PFSK-1 (cell line): ENCODE results near the gene LRRC59.

Experiments
- FOXP2 ChIP-seq: optimal IDR thresholded peaks from 2 replicates; pipeline ENCODE3; 2011; ENCODE audit warnings: borderline replicate concordance, control low read depth, inconsistent platforms; ENCODE audit not compliant: insufficient read depth; ENCODE audit errors: extremely low read length, extremely low read depth
- POLR2AphosphoS5 ChIP-seq: IDR thresholded peaks from 2 replicates; pipeline ENCODE4 v1.6.1; 2012; ENCODE audit warnings: low read depth, mild to moderate bottlenecking, control low read depth, low read length, moderate library complexity
- SIN3A ChIP-seq: IDR thresholded peaks from 2 replicates; pipeline ENCODE4 v1.6.1; 2012; ENCODE audit warnings: mild to moderate bottlenecking, low read length, moderate library complexity, borderline replicate concordance; ENCODE audit not compliant: insufficient read depth
- TAF1 ChIP-seq: IDR thresholded peaks from 2 replicates; pipeline ENCODE4 v1.6.1; 2012; ENCODE audit warnings: low read length, control low read depth, borderline replicate concordance; ENCODE audit not compliant: insufficient read depth
- TF ChIP-seq, protein P1 (sequence below), 2 experiments: IDR thresholded peaks; 2 replicates each; pipeline versions ENCODE4 v1.6.1 to v1.8.0; 2011 to 2012; ENCODE audit warnings: low read depth in 2 of 2, low read length in 2 of 2, control low read depth in 1 of 2, inconsistent platforms in 1 of 2, mild to moderate bottlenecking in 1 of 2, moderate library complexity in 1 of 2; ENCODE audit not compliant: insufficient read depth in 1 of 2

DNA sequence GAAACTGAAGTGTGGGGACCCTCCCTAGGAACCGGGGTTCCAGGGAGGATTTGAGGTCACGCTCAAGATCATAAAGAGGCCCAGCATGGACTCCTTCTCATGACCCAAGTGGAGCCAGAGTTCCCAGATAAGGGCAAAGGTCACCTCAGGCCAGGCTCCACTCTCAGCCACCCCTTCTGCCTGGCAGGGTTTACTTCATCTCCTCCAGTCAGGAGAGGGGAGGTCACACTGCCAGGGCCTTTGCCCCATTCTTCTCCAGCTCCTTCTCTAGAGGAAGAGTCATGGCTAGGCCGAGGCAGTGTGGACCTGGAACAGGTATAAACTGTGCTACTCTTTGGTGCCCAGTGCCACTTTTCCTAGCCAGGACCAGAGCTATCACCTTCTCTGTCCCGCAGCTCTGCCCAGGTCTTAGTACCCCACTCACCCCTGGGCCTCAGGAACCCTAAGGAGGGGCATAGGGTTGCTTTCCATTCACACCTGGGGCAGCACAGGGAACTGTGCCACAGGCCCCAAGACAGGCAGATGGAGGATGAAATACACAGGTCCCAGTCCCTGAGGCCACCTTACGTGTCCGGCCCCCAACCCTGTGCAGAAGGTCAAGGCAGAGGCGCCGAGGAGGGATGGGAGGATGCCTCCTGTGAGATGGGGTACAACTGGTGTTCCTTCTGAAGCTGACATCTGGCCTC, 27.8 kb upstream of the LRRC59 start:
- TF ChIP-seq, protein P1, sequence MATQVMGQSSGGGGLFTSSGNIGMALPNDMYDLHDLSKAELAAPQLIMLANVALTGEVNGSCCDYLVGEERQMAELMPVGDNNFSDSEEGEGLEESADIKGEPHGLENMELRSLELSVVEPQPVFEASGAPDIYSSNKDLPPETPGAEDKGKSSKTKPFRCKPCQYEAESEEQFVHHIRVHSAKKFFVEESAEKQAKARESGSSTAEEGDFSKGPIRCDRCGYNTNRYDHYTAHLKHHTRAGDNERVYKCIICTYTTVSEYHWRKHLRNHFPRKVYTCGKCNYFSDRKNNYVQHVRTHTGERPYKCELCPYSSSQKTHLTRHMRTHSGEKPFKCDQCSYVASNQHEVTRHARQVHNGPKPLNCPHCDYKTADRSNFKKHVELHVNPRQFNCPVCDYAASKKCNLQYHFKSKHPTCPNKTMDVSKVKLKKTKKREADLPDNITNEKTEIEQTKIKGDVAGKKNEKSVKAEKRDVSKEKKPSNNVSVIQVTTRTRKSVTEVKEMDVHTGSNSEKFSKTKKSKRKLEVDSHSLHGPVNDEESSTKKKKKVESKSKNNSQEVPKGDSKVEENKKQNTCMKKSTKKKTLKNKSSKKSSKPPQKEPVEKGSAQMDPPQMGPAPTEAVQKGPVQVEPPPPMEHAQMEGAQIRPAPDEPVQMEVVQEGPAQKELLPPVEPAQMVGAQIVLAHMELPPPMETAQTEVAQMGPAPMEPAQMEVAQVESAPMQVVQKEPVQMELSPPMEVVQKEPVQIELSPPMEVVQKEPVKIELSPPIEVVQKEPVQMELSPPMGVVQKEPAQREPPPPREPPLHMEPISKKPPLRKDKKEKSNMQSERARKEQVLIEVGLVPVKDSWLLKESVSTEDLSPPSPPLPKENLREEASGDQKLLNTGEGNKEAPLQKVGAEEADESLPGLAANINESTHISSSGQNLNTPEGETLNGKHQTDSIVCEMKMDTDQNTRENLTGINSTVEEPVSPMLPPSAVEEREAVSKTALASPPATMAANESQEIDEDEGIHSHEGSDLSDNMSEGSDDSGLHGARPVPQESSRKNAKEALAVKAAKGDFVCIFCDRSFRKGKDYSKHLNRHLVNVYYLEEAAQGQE (IDR thresholded peaks at IDR 0.05; ENCODE audit: insufficient read depth in 1 of 2, low read depth in 2 of 2, low read length in 2 of 2) = no peak
- TF ChIP-seq POLR2AphosphoS5 (no peak), SIN3A (no peak), TAF1 (no peak), FOXP2 (no peak)
